A673 (cell line): ENCODE measurements around the gene STAG1.

ENCODE experiments used
- CTCF ChIP-seq: fragments of 300-800, 200-600 bp; sonication (generic); conservative IDR thresholded peaks from 2 replicates; pipeline ENCODE4 v1.5.1; 2017; ENCODE audit warnings: low read depth, mild to moderate bottlenecking, antibody characterized with exemption, low read length, moderate library complexity, mixed read lengths
- EZH2 ChIP-seq: fragments of 200-600 bp; sonication (generic); IDR thresholded peaks from 2 replicates; pipeline ENCODE4 v1.6.1; 2017; ENCODE audit warnings: borderline replicate concordance, low read depth, mild to moderate bottlenecking, mixed read lengths, antibody characterized with exemption, low read length; ENCODE audit not compliant: poor library complexity, severe bottlenecking

- TF ChIP-seq CTCF (no peak), EZH2 (no peak)
These were observed 98.5 kb downstream of the STAG1 start for GRCh38 chr3:136653628-136654027.
